Measurements from ENCODE around the gene GRID1. TPM values are rescaled to one million over a fixed set of nuclear protein-coding genes. Genes with fewer than 3 reads are reported as not detected.

Gene GRID1
- total RNA-seq, 1 donor from 2014 or later = 0.75 TPM

DNA sequence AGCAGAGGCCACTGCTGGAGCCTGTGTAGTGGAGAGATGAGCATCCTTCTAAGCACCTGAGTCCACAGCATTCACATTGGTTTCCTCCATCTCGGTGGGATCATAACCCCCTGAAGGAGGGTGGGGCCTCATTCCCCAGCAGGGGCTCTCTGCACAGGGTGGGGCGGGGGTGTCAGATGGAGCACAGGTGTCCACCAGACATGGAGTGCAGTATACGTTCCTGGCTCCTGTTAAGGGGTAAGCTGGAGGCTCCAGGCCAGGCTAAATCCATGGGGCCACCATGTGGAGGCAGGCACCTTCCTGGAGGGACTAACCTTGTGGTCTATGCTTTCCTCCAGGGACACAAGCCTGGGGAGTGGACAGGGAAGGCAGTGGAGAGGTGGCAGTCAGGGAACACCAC is 252.6 kb downstream of the GRID1 start:
- Mint-ChIP-seq H3K27ac (ENCODE audit: unreplicated experiment) (no peak overlapping the region), H3K4me1 (ENCODE audit: low read depth, unreplicated experiment) (no peaks in the 10 kb centered on the region), H3K27me3 (ENCODE audit: low read depth, unreplicated experiment) (peaks cover 12% of the 10 kb centered on the region), H3K36me3 (ENCODE audit: low read depth, unreplicated experiment) (no peaks in the 10 kb centered on the region), H3K4me3 (ENCODE audit: unreplicated experiment) (no peak overlapping the region), H3K9me3 (ENCODE audit: unreplicated experiment) (peaks cover 2% of the 10 kb centered on the region)
- Histone ChIP-seq H3K4me1 (ENCODE audit: insufficient read depth, low read length) (no peaks in the 10 kb centered on the region), H4K20me1 (ENCODE audit: insufficient read depth, low read length) (no peaks in the 10 kb centered on the region), H3K9me3 (ENCODE audit: insufficient read depth, low read depth, low read length) (peaks cover 12% of the 10 kb centered on the region), H3K79me2 (ENCODE audit: insufficient read depth, low read length) (no peaks in the 10 kb centered on the region), H2AFZ (ENCODE audit: low read depth, low read length) (no peak overlapping the region), H3K4me2 (ENCODE audit: low read length) (no peak overlapping the region), H3K4me3 (ENCODE audit: insufficient read depth, low read depth, low read length) (no peak overlapping the region), H3K9ac (ENCODE audit: low read length) (no peak overlapping the region), H3K27me3 (ENCODE audit: insufficient read depth, low read length) (no peaks in the 10 kb centered on the region), H3K36me3 (ENCODE audit: insufficient read depth, low read length) (no peaks in the 10 kb centered on the region), H3K27ac (ENCODE audit: low read depth, low read length) (no peak overlapping the region)
- TF ChIP-seq EZH2 (IDR thresholded peaks at IDR 0.05; ENCODE audit: insufficient read depth, low read length) = no peak
- TF ChIP-seq, protein P1, sequence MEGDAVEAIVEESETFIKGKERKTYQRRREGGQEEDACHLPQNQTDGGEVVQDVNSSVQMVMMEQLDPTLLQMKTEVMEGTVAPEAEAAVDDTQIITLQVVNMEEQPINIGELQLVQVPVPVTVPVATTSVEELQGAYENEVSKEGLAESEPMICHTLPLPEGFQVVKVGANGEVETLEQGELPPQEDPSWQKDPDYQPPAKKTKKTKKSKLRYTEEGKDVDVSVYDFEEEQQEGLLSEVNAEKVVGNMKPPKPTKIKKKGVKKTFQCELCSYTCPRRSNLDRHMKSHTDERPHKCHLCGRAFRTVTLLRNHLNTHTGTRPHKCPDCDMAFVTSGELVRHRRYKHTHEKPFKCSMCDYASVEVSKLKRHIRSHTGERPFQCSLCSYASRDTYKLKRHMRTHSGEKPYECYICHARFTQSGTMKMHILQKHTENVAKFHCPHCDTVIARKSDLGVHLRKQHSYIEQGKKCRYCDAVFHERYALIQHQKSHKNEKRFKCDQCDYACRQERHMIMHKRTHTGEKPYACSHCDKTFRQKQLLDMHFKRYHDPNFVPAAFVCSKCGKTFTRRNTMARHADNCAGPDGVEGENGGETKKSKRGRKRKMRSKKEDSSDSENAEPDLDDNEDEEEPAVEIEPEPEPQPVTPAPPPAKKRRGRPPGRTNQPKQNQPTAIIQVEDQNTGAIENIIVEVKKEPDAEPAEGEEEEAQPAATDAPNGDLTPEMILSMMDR (IDR thresholded peaks at IDR 0.05; ENCODE audit: insufficient read depth, low read depth, low read length) = no peak
- no peak for DNase-seq (ENCODE audit: low read depth)
- FAIRE-seq = no peak

DNA sequence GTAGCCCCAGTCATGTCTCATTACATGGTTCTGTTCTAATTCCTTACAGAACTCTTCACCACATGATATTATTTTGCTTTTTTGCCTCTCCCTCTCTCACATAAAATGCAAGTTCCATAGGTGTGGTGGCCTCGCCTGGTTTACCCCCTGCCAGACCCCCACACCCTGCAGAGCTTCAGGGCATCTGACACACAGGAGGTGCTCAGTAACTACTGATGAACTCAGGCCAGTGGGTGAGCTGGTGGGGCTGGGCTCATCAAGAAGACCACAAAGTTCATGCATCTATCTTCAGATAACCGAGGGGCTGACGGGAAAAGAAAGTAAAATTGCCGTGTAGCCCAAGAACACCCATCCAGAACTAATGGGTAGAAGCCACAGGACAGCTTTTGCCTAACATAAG is 253.1 kb downstream of the GRID1 start:
- H3K36me3 Mint-ChIP-seq (ENCODE audit: low read depth, unreplicated experiment) = no peaks in the 10 kb centered on the region
- peaks cover 12% of the 10 kb centered on the region for H3K9me3 ChIP-seq (ENCODE audit: insufficient read depth, low read depth, low read length)
- H3K4me3 Mint-ChIP-seq (ENCODE audit: unreplicated experiment) = no peak overlapping the region
- no peak overlapping the region for H3K27ac Mint-ChIP-seq (ENCODE audit: unreplicated experiment)
- H3K9ac ChIP-seq (ENCODE audit: low read length) = no peak overlapping the region
- H2AFZ ChIP-seq (ENCODE audit: low read depth, low read length) = no peak overlapping the region
- TF ChIP-seq EZH2 (IDR thresholded peaks at IDR 0.05; ENCODE audit: insufficient read depth, low read length) = no peak
- TF ChIP-seq, protein P1 (IDR thresholded peaks at IDR 0.05; ENCODE audit: insufficient read depth, low read depth, low read length) = no peak
- no peaks in the 10 kb centered on the region for H3K4me1 Mint-ChIP-seq (ENCODE audit: low read depth, unreplicated experiment)
- H3K4me1 ChIP-seq (ENCODE audit: insufficient read depth, low read length) = no peaks in the 10 kb centered on the region
- FAIRE-seq = no peak
- H3K4me3 ChIP-seq (ENCODE audit: insufficient read depth, low read depth, low read length) = no peak overlapping the region
- H3K27ac ChIP-seq (ENCODE audit: low read depth, low read length) = no peak overlapping the region
- no peaks in the 10 kb centered on the region for H4K20me1 ChIP-seq (ENCODE audit: insufficient read depth, low read length)
- no peaks in the 10 kb centered on the region for H3K79me2 ChIP-seq (ENCODE audit: insufficient read depth, low read length)
- H3K27me3 ChIP-seq (ENCODE audit: insufficient read depth, low read length) = no peaks in the 10 kb centered on the region
- no peak for DNase-seq (ENCODE audit: low read depth)
- no peaks in the 10 kb centered on the region for H3K36me3 ChIP-seq (ENCODE audit: insufficient read depth, low read length)
- H3K27me3 Mint-ChIP-seq (ENCODE audit: low read depth, unreplicated experiment) = peaks cover 13% of the 10 kb centered on the region
- peaks cover 2% of the 10 kb centered on the region for H3K9me3 Mint-ChIP-seq (ENCODE audit: unreplicated experiment)
- H3K4me2 ChIP-seq (ENCODE audit: low read length) = no peak overlapping the region

DNA sequence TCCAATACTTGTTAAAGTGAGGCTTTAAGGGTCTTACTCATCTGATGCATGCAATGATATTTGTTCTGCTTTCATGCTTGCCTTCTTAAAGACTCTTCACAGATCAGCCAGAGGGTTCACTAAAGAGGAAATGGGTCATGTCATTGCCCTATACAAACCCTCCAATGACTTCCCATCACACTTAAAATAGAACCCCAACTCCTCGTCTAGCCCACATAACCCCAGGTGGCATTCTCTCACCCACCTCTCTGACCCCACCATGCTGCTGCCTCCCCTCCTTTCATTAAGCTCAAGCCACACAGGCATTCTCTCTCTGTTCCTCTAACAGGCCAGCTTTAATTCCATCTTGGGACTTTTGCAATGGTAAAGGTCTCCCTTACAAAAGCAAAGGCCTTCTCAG is 253.6 kb downstream of the GRID1 start:
- H3K27me3 ChIP-seq (ENCODE audit: insufficient read depth, low read length) = no peaks in the 10 kb centered on the region
- no peak for FAIRE-seq
- H3K27me3 Mint-ChIP-seq (ENCODE audit: low read depth, unreplicated experiment) = peaks cover 14% of the 10 kb centered on the region

More for the DNA sequence above, 253.6 kb downstream of the GRID1 start:
- Histone ChIP-seq H3K9me3 (ENCODE audit: insufficient read depth, low read depth, low read length) (peaks cover 12% of the 10 kb centered on the region), H3K79me2 (ENCODE audit: insufficient read depth, low read length) (no peaks in the 10 kb centered on the region), H3K27ac (ENCODE audit: low read depth, low read length) (no peak overlapping the region), H4K20me1 (ENCODE audit: insufficient read depth, low read length) (no peaks in the 10 kb centered on the region), H2AFZ (ENCODE audit: low read depth, low read length) (no peak overlapping the region), H3K4me1 (ENCODE audit: insufficient read depth, low read length) (no peaks in the 10 kb centered on the region), H3K36me3 (ENCODE audit: insufficient read depth, low read length) (no peaks in the 10 kb centered on the region), H3K9ac (ENCODE audit: low read length) (no peak overlapping the region), H3K4me3 (ENCODE audit: insufficient read depth, low read depth, low read length) (no peak overlapping the region), H3K4me2 (ENCODE audit: low read length) (no peak overlapping the region)
- Mint-ChIP-seq H3K9me3 (ENCODE audit: unreplicated experiment) (peaks cover 2% of the 10 kb centered on the region), H3K27ac (ENCODE audit: unreplicated experiment) (no peak overlapping the region), H3K36me3 (ENCODE audit: low read depth, unreplicated experiment) (no peaks in the 10 kb centered on the region), H3K4me3 (ENCODE audit: unreplicated experiment) (no peak overlapping the region), H3K4me1 (ENCODE audit: low read depth, unreplicated experiment) (no peaks in the 10 kb centered on the region)
- no peak for DNase-seq (ENCODE audit: low read depth)
- TF ChIP-seq, protein P1 (IDR thresholded peaks at IDR 0.05; ENCODE audit: insufficient read depth, low read depth, low read length) = no peak
- TF ChIP-seq EZH2 (IDR thresholded peaks at IDR 0.05; ENCODE audit: insufficient read depth, low read length) = no peak
